ENCODE measurements around the gene RCBTB1.

The RCBTB1 gene

DNA sequence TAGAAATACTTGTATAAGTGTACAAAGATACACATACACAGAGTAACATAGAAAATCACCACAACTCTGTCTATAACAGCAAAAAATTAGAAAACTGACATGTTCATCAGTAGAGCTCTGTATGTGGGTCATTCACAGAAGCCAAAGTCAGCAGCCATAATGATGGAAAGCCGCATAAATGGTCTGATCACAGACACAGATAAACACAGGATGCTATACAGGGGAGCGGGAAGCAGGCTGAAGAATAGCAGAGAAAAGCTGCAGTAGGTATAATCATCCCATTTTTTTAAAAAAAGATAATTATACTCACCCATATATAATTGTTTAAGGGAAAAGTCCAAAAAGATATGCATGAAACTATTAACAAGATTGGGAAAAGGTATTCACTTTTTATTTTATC, 31.5 kb downstream of the RCBTB1 start:
- no peak for DNase-seq

DNA sequence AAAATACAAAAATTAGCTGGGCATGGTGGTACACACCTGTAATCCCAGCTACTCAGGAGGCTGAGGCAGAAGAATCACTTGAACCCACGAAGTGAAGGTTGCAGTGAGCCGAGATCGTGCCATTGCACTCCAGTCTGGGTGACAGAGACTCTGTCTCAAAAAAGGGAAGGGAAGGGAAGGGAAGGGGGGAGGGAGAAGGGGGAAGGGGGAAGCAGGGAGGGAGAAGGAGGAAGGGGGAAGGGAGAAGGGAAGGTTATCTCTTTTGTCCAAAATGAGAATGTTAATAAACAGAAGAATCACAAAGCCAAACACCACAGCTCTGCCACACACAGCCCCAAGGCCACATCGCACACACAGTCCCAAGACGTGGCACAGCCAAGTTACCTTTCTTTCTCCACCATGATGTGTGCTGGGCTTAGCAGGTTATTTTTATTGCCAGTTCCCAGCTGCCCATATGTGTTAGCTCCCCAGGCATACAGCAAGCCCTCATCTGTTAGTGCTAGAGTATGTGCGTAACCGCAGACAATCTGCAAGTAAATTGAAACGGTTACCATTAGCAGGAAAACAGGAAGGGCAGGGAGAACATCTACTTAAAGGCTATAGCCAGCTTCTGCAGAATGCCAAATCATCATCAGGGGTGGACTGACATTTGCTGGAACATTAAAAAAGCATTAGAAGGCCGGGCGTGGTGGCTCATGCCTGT, 34.3 kb downstream of the RCBTB1 start:
- no peak for DNase-seq

DNA sequence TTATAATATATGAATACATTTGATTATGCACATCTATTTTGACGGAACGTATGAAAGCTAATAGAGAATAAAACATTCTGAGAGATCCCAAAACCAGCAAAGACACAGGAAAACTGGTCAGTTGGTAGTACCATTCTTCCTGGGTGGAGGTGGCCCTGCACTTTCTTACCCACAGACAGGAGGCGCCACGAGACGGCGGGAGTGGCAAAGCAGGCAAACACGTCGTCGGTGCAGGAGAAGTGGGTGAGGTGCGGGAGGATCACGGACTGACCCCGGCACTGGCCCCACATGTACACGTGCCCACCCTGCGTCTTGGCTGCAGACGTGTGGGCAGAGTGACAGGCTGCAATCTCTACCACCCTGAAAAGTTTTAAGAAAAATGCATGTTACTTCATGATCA, 36.1 kb downstream of the RCBTB1 start:
- no peak for DNase-seq

- no peak for DNase-seq
These were observed 38.8 kb downstream of the RCBTB1 start for GRCh38 chr13:49546561-49546960.

DNA sequence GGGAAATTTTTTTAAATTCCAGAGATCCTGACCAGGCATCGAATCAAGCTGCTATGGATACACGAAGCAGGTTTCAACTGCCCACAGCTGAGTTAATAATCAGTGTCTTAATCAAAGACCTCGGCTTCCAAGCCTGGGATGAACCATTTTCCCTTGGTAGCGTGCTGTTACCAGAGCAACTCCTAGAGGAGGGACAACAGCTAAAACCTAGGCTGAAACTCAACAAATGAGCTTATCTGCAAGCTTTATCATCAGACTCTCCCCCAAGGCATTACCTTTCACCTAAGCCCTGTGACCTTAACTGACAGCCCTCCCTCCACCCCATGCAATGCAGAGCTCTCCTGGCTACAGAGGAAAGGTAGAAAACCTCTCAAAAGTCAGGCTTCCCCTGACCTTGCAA, 39.7 kb downstream of the RCBTB1 start:
- no peak for DNase-seq

- no peak for DNase-seq
These were observed 41.7 kb downstream of the RCBTB1 start for GRCh38 chr13:49543656-49544055.

DNA sequence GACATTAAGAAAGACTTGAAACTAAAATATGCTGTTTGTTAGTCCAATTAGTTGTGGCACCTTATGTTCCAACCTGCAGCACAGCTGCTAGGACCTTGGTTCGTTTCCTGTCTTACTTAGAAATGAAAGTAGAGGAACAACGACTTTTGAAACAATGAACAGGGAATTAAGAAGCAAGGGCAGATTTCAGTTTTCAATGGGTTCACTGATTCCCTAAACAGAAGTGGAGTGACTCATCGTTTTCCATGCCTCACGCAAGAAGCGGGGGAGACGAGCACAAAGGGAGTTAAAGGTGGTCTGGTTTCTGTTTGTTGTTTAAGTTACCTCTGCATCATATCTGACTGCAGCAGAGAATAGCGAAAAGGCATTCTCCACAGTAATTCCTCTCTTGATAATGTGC, 44.8 kb downstream of the RCBTB1 start:
- no peak for DNase-seq

DNA sequence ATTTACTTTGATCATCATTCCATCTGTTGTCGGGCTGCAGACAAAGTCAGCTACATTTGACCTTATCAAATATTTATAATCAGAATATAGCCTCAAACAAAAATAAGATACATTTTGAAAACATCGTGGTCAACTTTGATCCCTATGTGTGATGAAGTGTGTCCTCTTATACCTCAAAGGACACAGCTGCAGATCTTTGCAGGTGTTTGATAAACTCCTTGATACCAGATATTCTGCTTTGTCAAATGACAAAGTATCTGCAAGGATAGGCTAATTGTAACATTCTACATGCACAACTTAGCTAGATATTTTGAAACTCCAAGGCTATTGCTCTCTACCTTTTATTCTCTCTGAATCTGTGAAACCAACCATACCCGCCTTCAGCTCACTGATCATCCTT, 45.6 kb downstream of the RCBTB1 start:
- no peak for DNase-seq

- no peak for DNase-seq
These were observed 46.0 kb downstream of the RCBTB1 start for GRCh38 chr13:49539313-49539712.

DNA sequence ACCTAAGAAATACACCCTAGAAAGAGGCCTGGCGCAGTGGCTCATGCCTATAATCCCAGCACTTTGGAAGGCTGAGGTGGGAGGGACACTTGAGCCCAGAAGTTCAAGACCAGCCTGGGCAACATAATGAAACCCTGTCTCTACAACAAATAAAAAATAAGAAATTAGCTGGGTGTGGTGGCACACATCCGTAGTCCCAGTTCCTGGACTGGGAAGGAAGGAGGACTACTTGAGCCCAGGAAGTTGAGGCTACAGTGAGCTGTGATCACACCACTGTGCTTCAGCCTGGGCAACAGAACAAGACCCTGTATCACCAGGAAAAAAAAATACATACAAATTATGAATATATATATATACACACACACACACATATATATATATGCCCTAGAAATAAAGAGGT, 47.0 kb downstream of the RCBTB1 start:
- DNase-seq, result no peak

DNA sequence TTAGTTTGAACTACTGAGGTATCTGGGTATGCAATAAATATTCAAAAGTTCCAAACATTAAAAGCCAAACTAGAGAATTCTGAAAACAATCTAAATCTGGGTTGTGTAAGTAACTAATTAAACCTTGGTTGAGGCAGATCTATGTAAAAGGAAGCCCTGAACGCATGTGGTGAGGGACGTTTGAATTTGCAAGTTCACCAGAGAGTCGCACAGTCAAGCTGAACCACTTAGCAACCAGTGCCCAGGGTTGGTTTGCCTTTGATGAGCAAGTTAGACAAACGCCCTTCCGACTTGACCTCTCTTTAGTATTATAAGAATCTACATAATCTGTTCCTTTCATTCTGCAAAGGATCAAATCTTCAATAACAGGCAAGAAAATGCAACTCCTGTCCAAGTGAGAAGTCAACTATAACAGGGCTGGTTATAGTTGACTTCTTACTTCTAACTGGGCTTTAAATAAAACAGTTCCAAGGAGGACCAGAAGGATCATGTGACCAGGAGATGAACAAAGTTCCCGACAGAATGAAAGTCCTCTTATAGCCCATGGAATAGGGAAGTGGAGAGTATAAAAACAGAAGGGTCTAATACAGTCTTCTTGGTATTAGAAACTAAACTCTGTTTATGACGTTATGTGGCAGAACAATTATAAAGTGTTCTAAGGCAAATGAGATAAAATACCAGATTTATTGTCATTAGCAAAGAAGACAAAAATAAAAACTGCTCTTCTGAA, 49.0 kb downstream of the RCBTB1 start:
- DNase-seq, result no peak

- no peak for DNase-seq
These were observed 51.6 kb downstream of the RCBTB1 start for GRCh38 chr13:49533591-49534269.

DNA sequence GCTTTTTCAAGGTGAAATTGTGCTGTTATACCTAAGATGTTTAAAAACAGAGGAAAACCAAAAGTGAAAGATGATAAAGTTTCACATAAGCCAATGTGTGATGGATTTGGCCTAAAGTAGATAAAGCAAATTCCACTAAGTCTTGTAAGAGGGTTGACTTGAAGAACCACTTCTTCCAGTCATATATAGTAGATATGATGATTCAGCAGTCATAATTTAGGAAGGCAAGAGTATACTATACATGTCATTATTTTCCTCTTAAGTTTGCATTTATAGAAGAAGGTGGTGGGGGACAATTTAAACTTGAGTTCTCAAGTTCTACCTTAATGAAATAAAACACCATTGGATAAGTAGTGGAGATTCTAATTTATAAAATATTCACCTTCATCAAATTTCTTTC, 52.3 kb downstream of the RCBTB1 start:
- DNase-seq, result no peak

DNA sequence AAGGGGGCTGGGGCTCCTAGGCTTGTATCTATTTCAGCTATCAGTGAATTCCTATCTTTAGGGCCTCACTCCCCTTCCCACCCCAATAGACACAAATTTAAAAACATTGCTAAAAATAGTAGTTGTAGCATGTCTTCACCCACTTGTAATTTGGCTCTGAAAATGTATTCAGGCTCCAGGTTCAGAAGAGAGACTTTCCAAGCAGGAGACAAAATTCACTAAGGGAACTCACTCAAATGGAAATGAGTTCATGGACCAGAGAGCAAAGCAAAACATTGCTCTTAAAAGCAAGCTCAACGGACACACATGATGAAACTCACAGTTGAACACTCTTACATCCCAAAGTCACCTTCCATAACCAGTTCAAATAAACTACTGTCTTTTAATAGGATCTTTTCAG, 52.8 kb downstream of the RCBTB1 start:
- DNase-seq, result no peak

DNA sequence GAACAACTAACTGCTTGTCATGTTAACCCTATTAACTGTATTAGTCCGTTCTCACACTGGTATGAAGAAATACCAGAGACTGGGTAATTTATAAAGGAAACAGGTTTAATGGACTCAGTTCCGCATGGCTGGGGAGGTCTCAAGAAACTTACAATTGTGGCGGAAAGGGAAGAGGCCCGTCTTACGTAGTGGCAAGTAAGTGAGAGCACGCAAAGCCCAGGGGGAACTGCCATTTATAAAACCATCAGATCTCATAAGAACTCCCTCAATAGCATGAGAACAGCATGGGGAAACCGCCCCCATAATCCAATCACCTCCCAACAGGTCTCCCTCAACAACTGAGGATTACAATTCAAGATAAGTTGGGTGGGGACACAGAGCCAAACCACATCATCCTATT, 54.9 kb downstream of the RCBTB1 start:
- no peak for DNase-seq

GRCh38 chr13:49528161-49528560, 57.2 kb downstream of the RCBTB1 start:
- no peak for DNase-seq

GRCh38 chr13:49527123-49527522, 58.2 kb downstream of the RCBTB1 start:
- no peak for DNase-seq

DNA sequence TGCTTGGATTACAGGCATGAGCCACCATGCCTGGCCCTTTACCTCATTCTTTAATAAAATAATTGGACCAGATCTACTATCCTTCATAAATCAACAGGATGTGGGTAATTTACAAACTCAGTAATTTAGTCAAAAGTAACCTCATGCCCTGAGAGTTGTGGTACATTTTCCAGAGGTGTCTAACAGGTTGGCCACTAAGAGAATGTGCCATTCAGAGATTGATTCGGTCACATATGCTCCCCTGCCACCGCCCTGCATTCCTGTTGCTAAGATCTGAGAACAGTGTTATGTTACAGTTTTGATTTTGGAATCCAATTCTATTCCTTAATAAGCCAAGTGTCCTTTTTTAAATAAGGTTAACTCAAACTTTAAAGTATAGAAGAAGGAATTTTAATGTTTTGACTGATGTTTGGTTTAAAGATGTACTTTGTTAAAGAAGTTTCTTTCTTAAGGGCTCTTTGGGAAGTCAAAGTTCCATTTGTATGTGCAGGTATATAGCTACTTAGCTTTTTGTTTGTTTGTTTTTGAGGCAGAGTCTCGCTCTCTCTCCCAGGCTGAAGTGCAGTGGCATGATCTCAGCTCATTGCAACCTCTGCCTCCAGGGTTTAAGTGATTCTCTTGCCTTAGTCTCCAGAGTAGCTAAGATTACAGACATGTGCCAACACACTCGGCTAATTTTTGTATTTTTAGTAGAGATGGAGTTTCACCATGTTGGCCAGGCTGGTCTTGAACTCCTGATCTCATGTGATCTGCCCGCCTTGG, 60.4 kb downstream of the RCBTB1 start:
- DNase-seq, result no peak

DNA sequence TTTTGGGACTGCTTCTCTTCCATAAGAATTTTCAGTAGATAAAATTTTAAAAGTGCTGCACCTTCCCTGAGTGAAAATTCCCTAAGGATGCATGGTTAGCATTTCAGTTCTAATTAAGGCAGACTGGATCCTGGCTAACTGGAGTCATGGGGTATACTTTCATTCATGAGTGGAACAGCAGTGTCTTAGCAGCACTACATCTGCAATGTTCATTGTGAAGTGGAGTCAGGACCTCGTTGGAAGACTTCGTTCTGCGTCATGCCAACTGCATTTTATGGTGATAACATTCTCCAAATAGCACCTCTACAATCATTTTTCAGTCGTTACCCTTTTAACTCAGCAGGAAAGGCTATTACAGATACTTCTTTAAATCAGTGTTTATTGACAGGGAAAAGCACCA, 64.1 kb downstream of the RCBTB1 start:
- DNase-seq, result no peak

GRCh38 chr13:49517461-49517860, 67.9 kb downstream of the RCBTB1 start:
- no peak for DNase-seq

GRCh38 chr13:49516467-49516866, 68.9 kb downstream of the RCBTB1 start:
- DNase-seq, result no peak

DNA sequence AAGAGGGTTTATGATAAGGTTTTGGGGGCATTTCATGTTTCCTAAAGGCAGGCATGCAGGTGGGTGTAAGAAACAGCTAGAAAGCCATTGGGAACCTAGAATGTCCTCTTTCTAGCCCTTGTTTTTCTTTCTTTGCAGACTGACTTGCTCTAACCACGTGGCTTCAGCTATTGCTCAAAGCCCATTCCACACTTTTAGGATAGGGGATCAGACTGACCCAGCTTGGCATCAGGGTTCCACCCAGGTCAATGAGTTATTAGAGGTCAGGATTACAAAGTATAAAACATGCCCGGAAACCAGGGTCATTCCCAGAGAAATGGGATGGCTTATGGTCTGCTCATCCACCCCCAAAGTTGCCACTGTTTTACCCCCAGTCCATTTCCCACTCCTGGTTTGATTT, 72.8 kb downstream of the RCBTB1 start:
- DNase-seq, result no peak

DNA sequence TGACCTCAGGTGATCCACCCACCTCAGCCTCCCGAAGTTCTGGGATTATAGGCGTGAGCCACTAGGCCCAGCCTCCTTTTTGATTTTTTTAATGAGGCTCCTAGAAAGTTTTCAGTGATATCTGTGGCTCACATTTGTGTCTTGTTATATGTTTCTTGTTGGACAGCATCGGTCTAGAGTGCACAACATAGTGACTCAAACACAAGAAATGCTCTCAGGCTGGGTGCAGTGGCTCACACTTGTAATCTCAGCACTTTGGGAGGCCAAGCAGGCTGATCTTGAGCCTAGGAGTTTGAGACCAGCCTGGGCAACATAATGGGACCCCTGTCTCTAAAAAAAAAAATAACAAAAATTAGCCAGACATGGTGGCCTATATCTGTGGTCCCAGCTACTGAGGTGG, 81.4 kb downstream of the RCBTB1 start:
- DNase-seq, result no peak

DNA sequence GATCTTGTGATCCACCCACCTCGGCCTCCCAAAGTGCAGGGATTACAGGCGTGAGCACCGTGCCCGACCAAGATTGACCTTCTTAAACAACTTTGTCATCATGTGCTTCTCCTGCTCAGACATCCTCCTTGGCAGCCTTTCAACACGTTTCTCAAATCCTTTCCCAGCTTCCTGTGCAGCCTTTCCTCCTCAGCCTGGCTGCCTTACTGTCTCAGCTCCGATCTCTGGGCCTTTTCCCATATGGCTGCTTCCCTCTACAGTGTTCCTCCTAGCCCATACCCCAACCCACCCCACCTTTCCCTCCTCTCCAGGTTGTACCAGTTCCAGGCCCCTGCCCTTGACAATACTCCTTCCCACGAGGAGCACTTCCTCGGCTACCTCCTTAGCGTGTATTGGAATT, 82.4 kb downstream of the RCBTB1 start:
- DNase-seq, result no peak

All from stimulated activated CD8-positive, alpha-beta memory T cell treated with anti-CD3 and anti-CD28 coated beads, Interleukin-4, amount 100 ng/mL, for 48 hours (primary cell).